ENCODE data around the gene CDH6. TPM values are rescaled to one million over a fixed set of nuclear protein-coding genes. Genes with fewer than 3 reads are reported as not detected.

The CDH6 gene
- total RNA-seq, 1 experiment from 2014 or later = not detected

DNA sequence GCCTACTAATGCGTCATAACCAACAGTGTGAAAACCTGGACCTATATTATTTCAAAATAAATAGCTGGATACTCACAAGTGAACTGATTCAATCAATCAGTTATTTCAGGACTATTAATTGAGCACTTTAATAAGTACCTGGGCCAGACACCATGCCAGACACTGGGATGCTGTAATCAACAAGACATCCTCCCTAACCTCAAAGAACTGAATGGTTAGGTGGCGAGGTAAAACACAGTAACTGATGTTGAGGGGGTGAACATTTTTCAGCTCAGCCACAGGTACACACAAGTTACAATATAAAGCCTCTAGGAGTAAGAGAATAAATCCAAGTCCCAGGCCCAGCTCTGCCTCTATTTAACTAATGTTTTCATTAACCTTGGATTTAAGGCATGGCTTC, 24.0 kb downstream of the CDH6 start:
- Histone ChIP-seq H3K36me3 (ENCODE audit: low read depth) (no peaks in the 10 kb centered on the region), H3K4me2 (no peak overlapping the region), H3K4me1 (replicated peaks; ENCODE audit: insufficient read depth) (no peaks in the 10 kb centered on the region), H3K9me3 (ENCODE audit: insufficient read depth, low read depth) (no peaks in the 10 kb centered on the region), H3K9me2 (ENCODE audit: insufficient read depth) (no peaks in the 10 kb centered on the region), H3K27me3 (ENCODE audit: insufficient read depth, low read depth) (peaks cover 10% of the 10 kb centered on the region; the same call in 1 of the 2 replicates), H3K27ac (no peak overlapping the region), H3F3A (ENCODE audit: insufficient read depth, low read depth) (no peaks in the 10 kb centered on the region), H3K79me2 (ENCODE audit: low read depth) (no peaks in the 10 kb centered on the region), H3K4me3 (no peak overlapping the region), H4K20me1 (ENCODE audit: insufficient read depth) (no peaks in the 10 kb centered on the region), H2AFZ (no peak overlapping the region)
- CTCF ChIA-PET = no interaction called here
- TF ChIP-seq EZH2 (IDR thresholded peaks at IDR 0.05; ENCODE audit: low read depth) = no peak
- TF ChIP-seq, protein P1, sequence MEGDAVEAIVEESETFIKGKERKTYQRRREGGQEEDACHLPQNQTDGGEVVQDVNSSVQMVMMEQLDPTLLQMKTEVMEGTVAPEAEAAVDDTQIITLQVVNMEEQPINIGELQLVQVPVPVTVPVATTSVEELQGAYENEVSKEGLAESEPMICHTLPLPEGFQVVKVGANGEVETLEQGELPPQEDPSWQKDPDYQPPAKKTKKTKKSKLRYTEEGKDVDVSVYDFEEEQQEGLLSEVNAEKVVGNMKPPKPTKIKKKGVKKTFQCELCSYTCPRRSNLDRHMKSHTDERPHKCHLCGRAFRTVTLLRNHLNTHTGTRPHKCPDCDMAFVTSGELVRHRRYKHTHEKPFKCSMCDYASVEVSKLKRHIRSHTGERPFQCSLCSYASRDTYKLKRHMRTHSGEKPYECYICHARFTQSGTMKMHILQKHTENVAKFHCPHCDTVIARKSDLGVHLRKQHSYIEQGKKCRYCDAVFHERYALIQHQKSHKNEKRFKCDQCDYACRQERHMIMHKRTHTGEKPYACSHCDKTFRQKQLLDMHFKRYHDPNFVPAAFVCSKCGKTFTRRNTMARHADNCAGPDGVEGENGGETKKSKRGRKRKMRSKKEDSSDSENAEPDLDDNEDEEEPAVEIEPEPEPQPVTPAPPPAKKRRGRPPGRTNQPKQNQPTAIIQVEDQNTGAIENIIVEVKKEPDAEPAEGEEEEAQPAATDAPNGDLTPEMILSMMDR (conservative IDR thresholded peaks at IDR 0.05) = no peak
- POLR2A ChIA-PET (ENCODE audit: unreplicated experiment) = interaction anchor here (0.6 kb wide), 1 partner anchor 8 kb away, joined by 4 read pairs; no protein-coding TSS in a partner anchor
- intact Hi-C loops (cut with micrococcal nuclease; ENCODE audit: unreplicated experiment) = no loop called here
- BruUV-seq (replicated peaks) = no TSS peak
- DNase-seq = no peak

DNA sequence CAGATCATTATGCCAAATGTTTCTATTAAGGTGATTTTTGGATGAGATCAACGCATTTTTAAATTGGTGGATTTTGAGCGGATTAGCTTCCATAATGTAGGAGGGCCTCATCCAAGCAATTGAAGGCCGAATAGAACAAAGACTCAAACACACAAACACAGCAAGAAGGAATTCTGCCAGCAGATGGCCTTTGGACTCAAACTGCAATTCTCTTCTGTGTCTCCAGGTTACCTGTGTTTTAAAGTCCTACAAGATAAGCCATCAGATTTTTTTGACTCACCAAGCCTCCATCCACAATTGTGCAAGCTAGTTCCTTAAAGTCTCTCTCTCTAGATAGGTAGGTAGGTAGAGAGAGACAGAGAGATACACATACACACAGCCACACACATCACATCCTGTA, 25.5 kb downstream of the CDH6 start:
- ChIA-PET POLR2A (ENCODE audit: unreplicated experiment) (no interaction called here), CTCF (no interaction called here)
- Histone ChIP-seq H3K4me2 (no peak overlapping the region), H3K4me1 (replicated peaks; ENCODE audit: insufficient read depth) (no peaks in the 10 kb centered on the region), H3F3A (ENCODE audit: insufficient read depth, low read depth) (no peaks in the 10 kb centered on the region), H3K4me3 (no peak overlapping the region), H4K20me1 (ENCODE audit: insufficient read depth) (no peaks in the 10 kb centered on the region), H3K27ac (no peak overlapping the region), H3K36me3 (ENCODE audit: low read depth) (no peaks in the 10 kb centered on the region), H3K9me3 (ENCODE audit: insufficient read depth, low read depth) (no peaks in the 10 kb centered on the region), H3K79me2 (ENCODE audit: low read depth) (no peaks in the 10 kb centered on the region), H3K9me2 (ENCODE audit: insufficient read depth) (no peaks in the 10 kb centered on the region), H3K27me3 (ENCODE audit: insufficient read depth, low read depth) (no peaks in the 10 kb centered on the region), H2AFZ (no peak overlapping the region)
- intact Hi-C loops (cut with micrococcal nuclease; ENCODE audit: unreplicated experiment) = no loop called here
- no peak for TF ChIP-seq EZH2 (IDR thresholded peaks at IDR 0.05; ENCODE audit: low read depth)
- TF ChIP-seq, protein P1 (conservative IDR thresholded peaks at IDR 0.05) = no peak
- no TSS peak for BruUV-seq (replicated peaks)
- DNase-seq = no peak

DNA sequence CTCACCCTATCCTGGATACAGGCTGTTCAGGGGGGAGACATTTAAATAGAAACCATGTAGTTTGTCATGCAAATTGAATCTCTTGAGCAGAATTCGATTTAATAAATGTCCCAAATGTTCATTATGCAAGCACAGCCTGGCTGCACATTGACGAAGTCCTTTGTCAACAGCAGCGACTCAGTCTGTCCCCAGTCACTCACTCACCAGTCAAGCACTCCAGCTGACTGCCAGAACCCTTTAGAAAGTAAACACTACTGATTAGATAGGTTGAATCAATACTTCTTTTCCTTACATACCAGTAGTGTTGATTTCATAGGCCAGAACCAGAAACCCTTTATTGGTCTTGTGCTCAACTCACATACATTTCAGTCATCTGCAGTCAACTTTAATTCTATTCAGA, 27.5 kb downstream of the CDH6 start:
- CTCF ChIA-PET = no interaction called here
- intact Hi-C loops (cut with micrococcal nuclease; ENCODE audit: unreplicated experiment) = no loop called here

More for the DNA sequence above, 27.5 kb downstream of the CDH6 start:
- H3K4me3 ChIP-seq = no peak overlapping the region
- H3F3A ChIP-seq (ENCODE audit: insufficient read depth, low read depth) = no peaks in the 10 kb centered on the region
- H3K27ac ChIP-seq = no peak overlapping the region
- BruUV-seq (replicated peaks) = no TSS peak
- H2AFZ ChIP-seq = no peak overlapping the region
- no peaks in the 10 kb centered on the region for H3K36me3 ChIP-seq (ENCODE audit: low read depth)
- no peaks in the 10 kb centered on the region for H3K79me2 ChIP-seq (ENCODE audit: low read depth)
- no peak for DNase-seq
- no peak for TF ChIP-seq EZH2 (IDR thresholded peaks at IDR 0.05; ENCODE audit: low read depth)
- TF ChIP-seq, protein P1 (conservative IDR thresholded peaks at IDR 0.05) = no peak
- POLR2A ChIA-PET (ENCODE audit: unreplicated experiment) = no interaction called here
- H3K4me2 ChIP-seq = no peak overlapping the region
- H3K27me3 ChIP-seq (ENCODE audit: insufficient read depth, low read depth) = no peaks in the 10 kb centered on the region
- no peaks in the 10 kb centered on the region for H3K9me3 ChIP-seq (ENCODE audit: insufficient read depth, low read depth)
- no peaks in the 10 kb centered on the region for H4K20me1 ChIP-seq (ENCODE audit: insufficient read depth)
- no peaks in the 10 kb centered on the region for H3K4me1 ChIP-seq (replicated peaks; ENCODE audit: insufficient read depth)
- no peaks in the 10 kb centered on the region for H3K9me2 ChIP-seq (ENCODE audit: insufficient read depth)
